ENCODE measurements around the gene PPP6C.
"Not testable (repeated sequence)": the region's sequence is repeated elsewhere in the genome, so short reads cannot be mapped to it uniquely, and the experiment has no call there.

DNA sequence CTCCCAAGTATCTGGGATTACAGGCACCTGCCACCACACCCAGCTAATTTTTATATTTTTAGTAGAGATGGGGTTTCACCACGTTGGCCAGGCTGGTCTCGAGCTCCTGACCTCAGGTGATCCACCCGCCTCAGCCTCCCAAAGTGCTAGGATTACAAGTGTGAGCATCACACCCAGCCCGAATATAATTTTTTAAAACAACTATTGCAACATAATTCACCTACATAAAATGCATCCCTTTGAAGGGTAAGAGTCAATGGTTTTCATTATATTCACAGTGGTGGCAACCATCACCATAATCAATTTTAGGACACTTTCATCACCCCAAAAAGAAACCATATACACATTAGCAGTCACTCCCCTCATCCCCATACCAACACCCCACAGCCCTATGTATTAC, 9.8 kb downstream of the PPP6C start:
- TF ChIP-seq POLR2A (IDR thresholded peaks at IDR 0.05; ENCODE audit: low read length); GATA1 (IDR thresholded peaks at IDR 0.05; ENCODE audit: low read depth, low read length): not testable (repeated sequence)

Measured in erythroblast (primary cell).